Measurements from ENCODE around the gene C1orf21. TPM values are rescaled to one million over a fixed set of nuclear protein-coding genes. Genes with fewer than 3 reads are reported as not detected.
A peak's percentile ranks its signal among the peaks of the same experiment; 100 is the strongest.

C1orf21 gene
- total and polyA plus RNA-seq, 8 donors, result 37.0 to 75.3 (median 47.3) TPM

DNA sequence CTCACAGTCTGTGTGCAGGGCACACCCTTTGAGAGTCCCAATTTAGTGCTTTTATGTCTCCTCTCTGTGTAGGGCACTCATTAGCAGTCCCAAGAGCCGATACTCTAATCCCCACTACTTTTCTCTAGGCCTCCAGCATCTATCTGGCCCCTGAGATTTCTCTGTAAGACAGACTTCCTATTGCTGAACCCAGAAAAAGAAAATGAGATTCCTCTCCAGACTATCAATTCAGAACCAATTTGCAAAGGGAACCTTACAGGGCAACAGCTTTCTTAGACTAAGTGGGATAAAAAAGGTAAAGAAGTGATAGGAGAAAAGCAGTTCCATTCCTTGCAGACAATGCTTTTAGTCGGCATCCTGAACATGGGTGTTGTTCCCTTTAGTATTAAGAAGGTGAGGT is 195.6 kb downstream of the C1orf21 start:
- no peak for DNase-seq
- ATAC-seq, result no peak
- Histone ChIP-seq H3K4me1 (no peaks in the 10 kb centered on the region), H3K27me3 (no peaks in the 10 kb centered on the region), H3K9me3 (peaks cover 0 to 2% of the 10 kb centered on the region in 2 donors), H3K4me3 (no peak overlapping the region), H3K36me3 (no peaks in the 10 kb centered on the region), H3K27ac (no peak overlapping the region)
- TF ChIP-seq, protein P1, sequence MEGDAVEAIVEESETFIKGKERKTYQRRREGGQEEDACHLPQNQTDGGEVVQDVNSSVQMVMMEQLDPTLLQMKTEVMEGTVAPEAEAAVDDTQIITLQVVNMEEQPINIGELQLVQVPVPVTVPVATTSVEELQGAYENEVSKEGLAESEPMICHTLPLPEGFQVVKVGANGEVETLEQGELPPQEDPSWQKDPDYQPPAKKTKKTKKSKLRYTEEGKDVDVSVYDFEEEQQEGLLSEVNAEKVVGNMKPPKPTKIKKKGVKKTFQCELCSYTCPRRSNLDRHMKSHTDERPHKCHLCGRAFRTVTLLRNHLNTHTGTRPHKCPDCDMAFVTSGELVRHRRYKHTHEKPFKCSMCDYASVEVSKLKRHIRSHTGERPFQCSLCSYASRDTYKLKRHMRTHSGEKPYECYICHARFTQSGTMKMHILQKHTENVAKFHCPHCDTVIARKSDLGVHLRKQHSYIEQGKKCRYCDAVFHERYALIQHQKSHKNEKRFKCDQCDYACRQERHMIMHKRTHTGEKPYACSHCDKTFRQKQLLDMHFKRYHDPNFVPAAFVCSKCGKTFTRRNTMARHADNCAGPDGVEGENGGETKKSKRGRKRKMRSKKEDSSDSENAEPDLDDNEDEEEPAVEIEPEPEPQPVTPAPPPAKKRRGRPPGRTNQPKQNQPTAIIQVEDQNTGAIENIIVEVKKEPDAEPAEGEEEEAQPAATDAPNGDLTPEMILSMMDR (IDR thresholded peaks at IDR 0.05), result no peak
- intact Hi-C loops (cut with DNase I), result no loop called here

DNA sequence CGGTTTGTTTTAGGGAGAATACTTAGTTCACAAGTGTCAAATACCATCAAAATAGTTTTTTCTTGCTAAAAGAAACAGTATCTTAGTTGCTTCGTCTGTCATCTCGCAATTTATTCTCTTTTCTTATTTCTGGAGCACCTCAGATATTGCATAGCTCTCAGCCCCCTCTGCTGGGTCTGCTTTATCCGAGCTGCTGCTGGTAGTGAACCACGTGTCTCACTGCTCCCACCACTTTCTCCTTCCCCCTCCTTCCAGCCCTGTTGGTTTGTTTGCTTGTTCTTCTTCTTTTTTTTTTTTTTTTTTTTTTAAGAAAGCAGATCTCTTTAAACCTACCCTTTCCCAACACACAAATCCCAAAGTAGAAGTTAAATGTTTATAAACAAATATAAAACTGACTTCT is 197.0 kb downstream of the C1orf21 start:
- intact Hi-C loops (cut with DNase I), result no loop called here
- DNase-seq (peak in 1 of 4 donors; percentile 54), ATAC-seq (no peak)
- Histone ChIP-seq H3K4me3 (no peak overlapping the region), H3K27ac (no peak overlapping the region), H3K27me3 (no peaks in the 10 kb centered on the region), H3K4me1 (no peaks in the 10 kb centered on the region), H3K9me3 (peaks cover 0 to 2% of the 10 kb centered on the region in 2 donors), H3K36me3 (no peaks in the 10 kb centered on the region)
- TF ChIP-seq, protein P1 (IDR thresholded peaks at IDR 0.05), result no peak

DNA sequence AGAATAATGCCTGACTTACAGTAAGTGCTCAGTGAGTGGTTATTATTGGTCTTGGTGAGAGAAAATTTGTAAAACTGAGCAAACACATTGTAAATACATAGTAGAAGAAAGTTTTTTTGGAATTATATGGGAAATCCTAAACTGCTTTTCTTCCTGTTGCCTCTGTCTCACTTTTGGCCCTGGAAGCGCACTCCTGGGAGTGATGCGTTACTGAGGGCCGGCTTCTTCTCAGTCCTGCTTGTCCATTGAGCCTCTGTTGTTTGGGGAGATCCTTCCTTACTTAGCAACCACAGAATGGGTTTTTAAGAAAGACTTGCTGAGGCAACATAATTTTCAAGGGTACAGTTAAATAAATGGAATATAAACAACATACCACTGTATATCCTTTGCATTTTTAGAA is 201.9 kb downstream of the C1orf21 start:
- intact Hi-C loops (cut with DNase I), result no loop called here
- H3K4me3 ChIP-seq, result no peak overlapping the region
- H3K27me3 ChIP-seq, result no peaks in the 10 kb centered on the region
- H3K27ac ChIP-seq, result no peak overlapping the region
- H3K9me3 ChIP-seq, result no peaks in the 10 kb centered on the region
- no peaks in the 10 kb centered on the region for H3K4me1 ChIP-seq
- DNase-seq, result no peak
- ATAC-seq, result no peak
- TF ChIP-seq, protein P1 (IDR thresholded peaks at IDR 0.05), result no peak
- H3K36me3 ChIP-seq, result no peaks in the 10 kb centered on the region

DNA sequence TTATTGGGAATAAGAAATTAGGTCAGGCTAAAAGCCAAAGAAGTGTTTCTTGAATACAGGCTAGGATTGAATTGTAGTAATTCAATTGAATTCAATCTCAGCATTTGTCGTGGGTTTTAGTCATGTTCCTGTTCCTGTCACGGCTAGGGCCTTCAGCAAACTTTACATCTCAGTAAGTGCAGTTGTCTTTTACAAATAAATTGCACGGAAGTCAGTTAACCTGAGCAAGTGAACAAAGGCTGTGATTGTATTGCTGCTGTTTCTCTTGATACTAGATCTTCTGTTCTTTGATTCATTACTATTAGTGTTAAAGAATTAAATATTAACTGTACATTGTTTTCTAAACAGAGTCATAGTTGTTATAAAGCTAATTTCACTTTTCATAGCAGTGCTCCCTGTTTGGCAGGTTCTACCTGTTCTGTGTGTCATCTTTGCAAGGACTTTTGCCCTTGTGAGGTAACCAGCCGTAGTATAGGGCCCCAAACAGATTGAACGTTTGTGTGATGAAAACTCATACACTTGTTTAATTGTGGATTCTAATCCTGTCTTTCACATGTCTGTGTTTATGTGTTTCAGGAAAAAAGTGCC is 203.4 kb downstream of the C1orf21 start:
- no peak overlapping the region for H3K27ac ChIP-seq
- DNase-seq (peak in 1 of 4 donors; percentile 62), ATAC-seq (peak; percentile 69)
- H3K36me3 ChIP-seq, result no peaks in the 10 kb centered on the region
- TF ChIP-seq, protein P1 (IDR thresholded peaks at IDR 0.05), result no peak
- intact Hi-C loops (cut with DNase I), result no loop called here
- H3K4me3 ChIP-seq, result no peak overlapping the region
- H3K9me3 ChIP-seq, result no peaks in the 10 kb centered on the region
- H3K4me1 ChIP-seq, result no peaks in the 10 kb centered on the region
- no peaks in the 10 kb centered on the region for H3K27me3 ChIP-seq

DNA sequence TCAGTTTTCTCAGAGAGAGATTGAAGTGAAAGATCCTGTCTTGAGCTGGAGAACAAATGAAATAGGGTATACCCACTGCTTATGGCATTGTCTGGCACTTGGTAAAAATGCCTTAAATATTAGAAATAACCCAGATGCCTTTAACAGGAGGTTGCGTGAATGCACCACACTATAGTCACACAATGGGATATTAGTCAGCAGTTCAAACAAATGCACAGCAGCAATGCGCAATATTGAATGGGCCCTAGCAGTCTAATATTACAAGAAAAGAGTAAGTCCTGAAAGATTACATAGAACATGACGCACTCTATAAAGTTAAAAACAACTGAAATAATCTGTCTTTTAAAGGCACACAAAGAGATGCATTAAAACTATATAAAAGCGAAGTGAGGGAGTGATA is 206.8 kb downstream of the C1orf21 start:
- no peak for DNase-seq
- H3K27me3 ChIP-seq, result no peaks in the 10 kb centered on the region
- no peaks in the 10 kb centered on the region for H3K9me3 ChIP-seq
- intact Hi-C loops (cut with DNase I), result no loop called here
- no peaks in the 10 kb centered on the region for H3K36me3 ChIP-seq
- no peak for ATAC-seq
- H3K4me1 ChIP-seq, result no peaks in the 10 kb centered on the region
- TF ChIP-seq, protein P1 (IDR thresholded peaks at IDR 0.05), result no peak
- no peak overlapping the region for H3K27ac ChIP-seq
- no peak overlapping the region for H3K4me3 ChIP-seq

Data from left lung (tissue), 10 donors.